Chondrocyte (in vitro differentiated cells): ENCODE results near the gene DNAL1. TPM values are rescaled to one million over a fixed set of nuclear protein-coding genes. Genes with fewer than 3 reads are reported as not detected.
A peak's percentile ranks its signal among the peaks of the same experiment; 100 is the strongest.

Experiments used
- DNase-seq: peaks from one replicate; pipeline ENCODE4 v3.0.0; 2021; ENCODE audit warnings: mixed read lengths, low spot score
- H3K27ac Mint-ChIP-seq: one replicate; pipeline ENCODE4 v1.8.0; 2021; ENCODE audit warnings: mild to moderate bottlenecking, moderate library complexity, mixed read lengths; ENCODE audit not compliant: unreplicated experiment
- H3K27me3 Mint-ChIP-seq: 2 replicates; pipeline ENCODE4 v1.8.0; 2021; ENCODE audit warnings: low read depth, mixed read lengths
- H3K36me3 Mint-ChIP-seq: 2 replicates; pipeline ENCODE4 v1.8.0; 2021; ENCODE audit warnings: low read depth, mixed read lengths
- H3K4me1 Mint-ChIP-seq: 2 replicates; pipeline ENCODE4 v1.8.0; 2021; ENCODE audit warnings: low read depth, mild to moderate bottlenecking, mixed read lengths
- H3K4me3 Mint-ChIP-seq: one replicate; pipeline ENCODE4 v1.8.0; 2021; ENCODE audit warnings: mild to moderate bottlenecking, moderate library complexity, mixed read lengths; ENCODE audit not compliant: unreplicated experiment
- H3K9me3 Mint-ChIP-seq: 2 replicates; pipeline ENCODE4 v1.8.0; 2021; ENCODE audit warnings: low read depth, mixed read lengths
- total RNA-seq: library from RNA; stranded (reverse); gene quantifications from 3 replicates; pipeline ENCODE4 v1.2.1, GENCODE V29; 2021
- TF ChIP-seq, protein P1 (sequence below): fragments of 200-600 bp; sonication (generic); IDR thresholded peaks from 2 replicates; pipeline ENCODE4 v1.5.0; 2021; ENCODE audit warnings: antibody characterized with exemption, mild to moderate bottlenecking, moderate library complexity

The DNAL1 gene
- total RNA-seq, 1 donor from 2014 or later = 15.2 TPM

DNA sequence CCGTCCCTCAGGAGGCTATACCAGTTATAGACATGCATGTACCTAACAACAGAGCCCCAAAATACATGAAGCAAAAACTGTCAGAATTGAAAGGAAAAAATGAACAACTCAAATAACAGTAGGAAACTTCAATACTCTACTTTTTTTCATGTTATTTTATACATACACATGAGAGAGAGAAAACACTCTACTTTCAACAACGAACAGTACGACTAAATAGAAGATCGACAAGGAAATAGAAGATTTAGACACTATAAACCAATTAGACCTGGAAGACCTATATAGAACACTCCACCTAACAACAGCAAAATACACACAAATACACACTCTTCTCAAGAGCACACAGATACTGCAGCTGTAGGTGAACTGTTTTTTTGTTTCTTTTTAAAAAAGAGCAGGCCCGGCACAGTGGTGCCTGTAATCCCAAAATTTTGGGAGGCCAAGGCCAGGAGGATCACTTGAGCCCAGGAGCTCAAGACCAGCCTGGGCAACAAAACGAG is 104.1 kb downstream of the DNAL1 start:
- TF ChIP-seq, protein P1, sequence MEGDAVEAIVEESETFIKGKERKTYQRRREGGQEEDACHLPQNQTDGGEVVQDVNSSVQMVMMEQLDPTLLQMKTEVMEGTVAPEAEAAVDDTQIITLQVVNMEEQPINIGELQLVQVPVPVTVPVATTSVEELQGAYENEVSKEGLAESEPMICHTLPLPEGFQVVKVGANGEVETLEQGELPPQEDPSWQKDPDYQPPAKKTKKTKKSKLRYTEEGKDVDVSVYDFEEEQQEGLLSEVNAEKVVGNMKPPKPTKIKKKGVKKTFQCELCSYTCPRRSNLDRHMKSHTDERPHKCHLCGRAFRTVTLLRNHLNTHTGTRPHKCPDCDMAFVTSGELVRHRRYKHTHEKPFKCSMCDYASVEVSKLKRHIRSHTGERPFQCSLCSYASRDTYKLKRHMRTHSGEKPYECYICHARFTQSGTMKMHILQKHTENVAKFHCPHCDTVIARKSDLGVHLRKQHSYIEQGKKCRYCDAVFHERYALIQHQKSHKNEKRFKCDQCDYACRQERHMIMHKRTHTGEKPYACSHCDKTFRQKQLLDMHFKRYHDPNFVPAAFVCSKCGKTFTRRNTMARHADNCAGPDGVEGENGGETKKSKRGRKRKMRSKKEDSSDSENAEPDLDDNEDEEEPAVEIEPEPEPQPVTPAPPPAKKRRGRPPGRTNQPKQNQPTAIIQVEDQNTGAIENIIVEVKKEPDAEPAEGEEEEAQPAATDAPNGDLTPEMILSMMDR = no peak
- Mint-ChIP-seq H3K27ac (peak overlapping the region; percentile 62), H3K27me3 (no peaks in the 10 kb centered on the region), H3K4me1 (peaks cover 95% of the 10 kb centered on the region), H3K4me3 (no peak overlapping the region), H3K36me3 (no peaks in the 10 kb centered on the region), H3K9me3 (no peaks in the 10 kb centered on the region)
- DNase-seq = no peak

DNA sequence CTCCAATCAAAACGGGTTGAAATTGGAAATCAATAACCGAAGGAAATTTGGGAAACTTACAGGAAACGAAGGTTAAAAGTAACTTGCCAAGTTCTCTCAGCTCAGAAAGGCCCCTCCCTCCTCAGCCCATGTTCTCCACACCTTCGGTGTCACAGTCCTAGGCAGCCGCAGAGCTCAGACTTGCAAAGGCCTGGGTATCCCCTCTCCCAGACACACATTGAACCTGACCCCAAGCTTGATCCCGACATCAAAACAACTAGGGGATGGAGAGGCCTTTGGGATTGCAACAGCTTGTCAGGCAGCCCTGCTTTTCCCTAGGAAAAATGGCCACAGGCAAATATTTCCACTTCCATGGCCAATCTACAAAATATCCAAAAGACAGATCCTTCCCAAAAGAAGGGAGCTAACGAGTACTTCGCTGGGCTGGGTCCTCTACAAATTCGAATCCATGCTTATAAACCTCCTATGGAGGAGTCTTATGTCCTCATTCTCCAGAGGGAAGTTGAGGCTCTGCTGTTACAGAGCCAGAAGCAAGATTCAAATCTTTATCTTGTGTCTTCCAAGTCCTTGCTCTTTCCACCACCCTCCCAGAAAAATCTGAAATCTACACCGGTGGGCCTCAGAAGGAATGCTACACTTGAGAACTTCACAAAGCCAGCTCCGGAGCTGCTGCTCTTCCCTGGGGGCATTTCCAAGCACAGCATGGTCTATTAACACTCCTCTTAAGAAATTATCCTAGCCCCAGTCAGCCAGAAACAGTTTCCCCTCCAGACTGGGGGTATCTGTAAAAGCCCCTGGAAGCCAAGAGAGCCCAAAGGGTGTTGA is 105.1 kb downstream of the DNAL1 start:
- Mint-ChIP-seq H3K9me3 (no peaks in the 10 kb centered on the region), H3K27me3 (no peaks in the 10 kb centered on the region), H3K4me3 (no peak overlapping the region), H3K27ac (peak overlapping the region; percentile 74), H3K36me3 (no peaks in the 10 kb centered on the region), H3K4me1 (peaks cover 96% of the 10 kb centered on the region)
- TF ChIP-seq, protein P1 = no peak
- no peak for DNase-seq

DNA sequence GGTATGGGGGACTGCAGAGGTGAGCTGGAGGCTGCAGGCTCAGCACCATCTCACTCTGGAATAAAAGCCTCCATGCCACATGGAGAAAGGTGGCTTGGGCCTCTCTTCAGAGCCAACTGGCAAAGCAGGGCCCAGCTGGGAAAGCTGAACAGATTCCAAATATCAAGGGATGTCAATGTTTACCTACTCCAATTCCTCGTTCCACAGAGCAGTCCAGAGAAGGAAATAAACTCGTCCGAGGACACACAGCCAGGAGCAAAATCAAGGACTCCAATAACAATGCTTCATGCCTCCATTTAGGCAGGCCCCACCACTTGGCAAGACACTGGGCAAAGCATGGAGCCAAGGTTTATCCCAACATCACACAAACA is 105.7 kb downstream of the DNAL1 start:
- no peak for DNase-seq
- Mint-ChIP-seq H3K4me3 (no peak overlapping the region), H3K27me3 (no peaks in the 10 kb centered on the region), H3K36me3 (no peaks in the 10 kb centered on the region), H3K9me3 (no peaks in the 10 kb centered on the region), H3K4me1 (peaks cover 97% of the 10 kb centered on the region), H3K27ac (peak overlapping the region; percentile 74)
- TF ChIP-seq, protein P1 = no peak

DNA sequence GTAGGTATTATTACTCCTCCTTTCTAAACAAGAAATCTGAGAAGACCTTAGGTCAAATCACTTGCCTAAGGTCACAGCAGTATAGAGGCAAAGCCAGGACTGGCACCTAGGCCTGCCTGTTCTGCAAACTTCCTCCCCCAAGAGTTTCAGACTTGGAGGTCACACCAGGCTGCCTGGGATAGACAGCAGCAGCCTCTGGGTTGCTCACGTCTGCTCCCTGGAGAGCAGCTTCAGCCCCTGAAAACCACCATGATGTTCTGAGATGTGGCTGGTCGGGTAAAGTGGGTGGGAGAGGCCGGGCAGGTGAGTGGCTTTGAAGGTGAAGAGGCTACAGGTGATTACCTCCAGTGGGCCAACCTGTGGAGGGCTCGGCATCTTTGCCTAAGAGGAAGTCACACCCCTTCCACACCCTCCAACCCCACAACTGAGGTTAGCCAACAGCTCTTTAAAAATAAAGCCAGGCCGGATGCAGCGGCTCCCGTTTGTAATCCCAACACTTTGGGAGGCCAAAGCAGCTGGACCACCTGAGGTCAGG is 106.4 kb downstream of the DNAL1 start:
- Mint-ChIP-seq H3K27me3 (no peaks in the 10 kb centered on the region), H3K4me3 (no peak overlapping the region), H3K9me3 (no peaks in the 10 kb centered on the region), H3K36me3 (no peaks in the 10 kb centered on the region), H3K27ac (peak overlapping the region; percentile 99), H3K4me1 (peaks cover 97% of the 10 kb centered on the region)
- DNase-seq = no peak
- TF ChIP-seq, protein P1 = no peak

DNA sequence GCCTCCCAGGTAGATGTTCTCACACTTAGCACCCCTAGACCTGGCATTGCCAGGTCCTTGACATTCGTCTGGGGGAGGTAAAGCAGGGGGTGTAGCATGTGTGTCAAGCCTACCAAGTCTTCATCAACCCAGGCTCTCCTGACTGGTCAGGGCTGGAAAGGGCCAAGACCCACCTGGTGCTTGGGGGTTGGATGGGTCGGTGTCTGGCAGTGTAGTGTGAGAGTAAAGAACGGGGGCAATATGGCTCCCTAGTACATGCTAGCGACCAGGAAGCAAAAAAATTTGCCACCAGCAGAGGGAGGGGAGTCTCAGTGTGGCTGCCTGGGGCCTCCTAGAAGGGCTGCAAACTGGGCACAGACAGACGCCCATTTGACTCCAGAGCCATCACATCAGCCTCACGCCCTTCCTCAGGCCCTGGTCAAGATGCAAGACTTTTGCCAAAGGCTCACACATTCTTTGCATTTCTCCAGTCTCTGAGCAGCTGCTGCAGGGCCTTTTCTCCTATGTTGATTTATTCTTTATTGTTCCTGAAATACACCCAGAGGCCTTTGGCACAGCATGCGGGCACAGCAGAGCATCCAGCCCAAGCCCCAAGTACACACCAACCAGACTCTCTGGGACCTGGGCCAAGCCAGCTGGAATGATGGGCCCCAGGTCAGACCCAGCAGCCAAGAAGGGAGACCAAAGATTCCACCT is 107.7 kb downstream of the DNAL1 start:
- H3K36me3 Mint-ChIP-seq = no peaks in the 10 kb centered on the region
- no peak overlapping the region for H3K4me3 Mint-ChIP-seq
- H3K27ac Mint-ChIP-seq = peak overlapping the region; percentile 99
- TF ChIP-seq, protein P1 = peak; percentile 77
- no peaks in the 10 kb centered on the region for H3K9me3 Mint-ChIP-seq
- no peak for DNase-seq
- peaks cover 97% of the 10 kb centered on the region for H3K4me1 Mint-ChIP-seq
- H3K27me3 Mint-ChIP-seq = no peaks in the 10 kb centered on the region
